GM08714 (cell line): ENCODE measurements around the gene CAPSL.
"Not testable (repeated sequence)": the region's sequence is repeated elsewhere in the genome, so short reads cannot be mapped to it uniquely, and the experiment has no call there.

ENCODE experiments used
- H3K4me3 ChIP-seq: fragments of 200-500 bp; sonication (Bioruptor generic); 2 replicates; pipeline ENCODE4 v1.5.1; 2014; ENCODE audit warnings: mild to moderate bottlenecking, low read length, inconsistent platforms
- ZNF274 ChIP-seq: IDR thresholded peaks from 2 replicates; pipeline ENCODE4 v1.6.1; 2012; ENCODE audit warnings: mild to moderate bottlenecking, low read depth, low read length

The CAPSL gene

DNA sequence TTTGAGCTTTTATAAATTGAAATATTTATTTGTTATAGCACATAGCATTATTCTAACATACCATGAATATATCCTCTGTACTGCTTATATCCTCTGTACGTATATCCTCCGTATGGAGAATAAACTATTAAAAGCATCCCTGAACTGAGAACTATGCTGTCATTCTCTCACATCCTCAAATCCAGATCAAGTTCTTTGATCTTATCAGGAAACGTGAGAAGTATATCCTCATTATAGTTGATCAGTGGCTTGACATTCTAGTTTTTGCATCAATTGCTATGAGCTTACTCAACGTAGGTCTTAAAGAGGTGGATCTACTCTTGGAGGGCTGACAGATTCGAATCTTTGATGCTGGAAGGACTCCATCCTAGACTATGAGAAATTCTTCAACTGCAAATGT is 44.3 kb downstream of the CAPSL start:
- H3K4me3 ChIP-seq, result no peak overlapping the region
- no peak for TF ChIP-seq ZNF274

DNA sequence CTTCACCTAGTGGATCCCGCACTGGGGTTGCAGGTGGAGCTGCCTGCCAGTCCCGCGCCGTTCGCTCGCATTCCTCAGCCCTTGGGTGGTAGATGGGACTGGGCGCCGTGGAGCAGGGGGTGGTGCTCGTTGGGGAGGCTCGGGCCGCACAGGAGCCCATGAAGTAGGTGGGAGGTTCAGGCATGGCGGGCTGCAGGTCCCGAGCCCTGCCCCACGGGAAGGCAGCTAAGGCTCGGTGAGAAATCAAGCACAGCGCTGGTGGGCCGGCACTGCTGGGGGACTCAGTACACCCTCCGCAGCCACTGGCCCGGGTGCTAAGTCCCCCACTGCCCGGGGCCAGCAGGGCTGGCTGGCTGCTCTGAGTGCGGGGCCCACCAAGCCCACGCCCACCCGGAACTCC is 45.6 kb downstream of the CAPSL start:
- H3K4me3 ChIP-seq, result not testable (repeated sequence)

DNA sequence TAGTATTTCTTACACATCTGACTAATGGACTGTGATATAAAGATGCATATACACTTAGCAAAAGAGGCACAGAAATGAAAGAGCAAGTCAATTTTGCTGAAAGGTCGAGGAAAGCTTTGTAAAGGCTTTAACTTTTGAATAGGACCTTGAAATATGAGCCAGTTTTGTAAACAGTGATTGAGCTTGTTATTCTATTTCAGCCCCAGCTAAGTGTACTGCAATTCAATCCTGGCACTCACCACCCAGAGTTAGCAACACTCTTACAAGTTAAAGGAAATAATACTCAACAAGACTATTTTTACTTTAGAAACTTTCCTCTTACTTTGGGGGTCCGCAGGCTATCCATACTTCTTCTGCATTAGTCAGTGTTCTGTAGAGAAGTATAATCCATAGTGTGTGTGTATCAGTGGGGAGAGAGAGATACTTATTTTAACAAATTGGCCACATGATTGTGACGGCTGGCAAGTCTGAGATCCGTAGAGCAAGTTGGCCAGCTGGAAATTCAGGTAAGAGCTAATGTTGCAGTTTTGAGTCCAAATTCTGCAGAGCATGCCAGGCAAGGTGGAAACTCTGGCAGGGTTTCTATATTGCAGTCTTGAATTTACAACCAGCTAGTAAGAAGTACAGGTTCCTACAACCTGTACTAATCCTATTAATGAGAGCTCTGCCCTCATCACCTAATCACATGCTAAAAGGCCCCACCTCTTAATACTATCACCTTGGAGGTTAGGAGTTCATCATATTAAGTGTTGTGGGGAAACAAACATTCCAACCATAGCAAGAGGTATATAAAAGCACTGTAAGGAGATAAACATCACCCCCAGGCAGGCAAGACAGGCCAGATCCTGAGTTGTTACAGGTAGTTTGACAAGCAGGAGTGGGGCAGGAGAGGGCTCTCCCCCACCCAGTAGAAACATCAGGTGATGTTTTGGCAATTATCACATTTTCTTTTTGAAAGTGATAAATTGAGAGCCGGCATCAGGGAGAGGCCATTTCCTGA is 48.1 kb downstream of the CAPSL start:
- no peak overlapping the region for H3K4me3 ChIP-seq
- TF ChIP-seq ZNF274, result no peak

DNA sequence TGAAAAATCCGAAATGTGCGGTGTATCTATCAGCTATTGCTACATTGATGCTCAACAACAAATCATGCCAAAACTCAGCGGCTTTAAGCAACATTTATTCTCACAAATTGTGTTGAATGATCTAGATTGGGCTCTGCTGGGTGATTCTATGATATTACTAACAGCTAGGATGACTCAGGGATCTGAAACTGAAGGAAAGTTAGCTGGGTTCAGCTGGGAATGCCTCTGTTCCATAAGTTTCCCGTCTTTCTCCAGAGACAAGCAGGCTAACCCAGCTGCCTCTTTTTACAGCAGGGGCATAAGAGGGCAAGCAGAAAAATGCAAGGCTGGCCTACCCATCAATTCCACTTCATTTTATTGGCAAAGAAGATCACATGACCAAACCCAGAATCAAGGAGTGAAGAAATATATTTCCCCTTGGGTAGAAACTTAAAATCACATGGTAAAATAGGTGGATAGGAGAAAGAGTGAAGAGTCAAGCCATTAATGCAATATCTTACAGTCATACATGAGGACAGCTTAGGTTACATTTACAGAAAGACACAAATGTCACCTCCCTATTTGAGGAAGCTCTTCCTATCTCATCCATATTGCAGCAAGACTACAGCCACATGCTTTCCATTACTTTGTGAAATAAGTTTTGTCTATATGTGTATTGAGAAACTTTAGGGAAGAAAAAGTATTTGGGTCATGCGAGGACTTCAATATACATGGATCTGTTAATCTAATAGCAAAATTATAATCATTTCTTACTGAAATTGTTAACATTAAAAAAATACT is 50.9 kb downstream of the CAPSL start:
- no peak overlapping the region for H3K4me3 ChIP-seq
- no peak for TF ChIP-seq ZNF274

DNA sequence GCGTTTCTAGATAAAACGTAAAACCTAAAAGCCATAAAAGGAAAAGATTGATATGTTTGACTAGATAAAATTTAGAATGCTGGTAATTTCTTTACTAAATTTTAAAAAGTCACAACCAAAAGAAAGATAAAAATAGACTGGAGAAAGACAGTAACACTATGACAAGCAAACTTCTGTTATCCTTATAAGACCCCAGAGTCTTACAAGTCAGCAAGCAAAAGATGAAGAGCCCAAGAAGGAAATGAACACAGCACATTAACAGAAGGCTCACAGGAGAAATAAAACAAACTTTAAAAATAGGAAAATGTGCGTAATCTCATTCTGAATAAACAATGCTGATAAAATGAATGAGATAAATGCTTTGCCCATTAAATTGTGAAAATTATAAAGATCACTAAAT is 52.0 kb downstream of the CAPSL start:
- H3K4me3 ChIP-seq, result no peak overlapping the region

DNA sequence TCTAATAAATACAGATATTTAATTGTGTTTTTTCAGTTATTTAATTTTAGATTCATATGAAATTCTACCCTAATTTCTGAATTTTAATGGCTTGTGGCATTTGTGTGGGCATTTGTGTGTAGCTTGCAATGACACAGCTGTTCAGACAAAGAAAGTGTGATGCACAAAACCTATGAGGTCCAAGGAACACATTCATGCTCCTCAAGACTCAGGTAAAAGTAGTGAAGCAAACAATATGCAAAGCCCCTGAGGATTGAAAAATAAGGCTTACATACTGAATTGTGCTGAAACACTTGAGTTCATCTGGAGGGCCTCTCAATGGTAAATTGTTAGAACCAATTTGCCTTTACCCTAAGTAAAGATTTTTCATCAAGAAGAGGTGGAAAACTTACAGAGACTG is 53.6 kb downstream of the CAPSL start:
- TF ChIP-seq ZNF274, result no peak

More for the DNA sequence above, 52.0 kb downstream of the CAPSL start:
- TF ChIP-seq ZNF274, result no peak

DNA sequence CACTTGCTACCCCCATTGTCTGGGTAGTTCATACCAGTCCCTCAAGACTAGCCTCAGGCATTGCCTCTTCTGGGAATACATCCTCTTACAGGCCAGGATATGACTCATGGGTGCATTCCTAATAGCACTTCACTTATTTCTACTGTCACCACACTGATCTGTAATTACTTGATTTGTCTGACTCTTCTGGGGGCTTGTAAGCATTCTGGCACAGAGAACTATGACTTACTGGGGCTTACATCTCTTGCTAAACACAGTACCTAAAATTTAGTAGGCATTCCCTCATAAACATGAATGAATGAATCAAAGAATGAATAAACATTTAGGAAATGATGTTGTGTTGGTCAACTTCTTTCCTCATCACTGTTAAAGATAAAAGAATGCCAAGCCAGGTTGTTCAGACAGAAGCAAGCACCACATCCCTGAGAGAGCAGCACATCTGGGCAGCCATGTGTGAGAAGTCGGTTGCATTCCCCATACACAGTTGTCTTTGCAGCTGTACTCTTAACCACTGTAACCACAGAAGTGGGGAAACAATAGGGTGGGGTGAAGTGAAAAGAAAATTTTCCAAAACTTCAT is 54.1 kb downstream of the CAPSL start:
- TF ChIP-seq ZNF274, result no peak
- H3K4me3 ChIP-seq, result no peak overlapping the region

More for the DNA sequence above, 53.6 kb downstream of the CAPSL start:
- H3K4me3 ChIP-seq, result no peak overlapping the region

DNA sequence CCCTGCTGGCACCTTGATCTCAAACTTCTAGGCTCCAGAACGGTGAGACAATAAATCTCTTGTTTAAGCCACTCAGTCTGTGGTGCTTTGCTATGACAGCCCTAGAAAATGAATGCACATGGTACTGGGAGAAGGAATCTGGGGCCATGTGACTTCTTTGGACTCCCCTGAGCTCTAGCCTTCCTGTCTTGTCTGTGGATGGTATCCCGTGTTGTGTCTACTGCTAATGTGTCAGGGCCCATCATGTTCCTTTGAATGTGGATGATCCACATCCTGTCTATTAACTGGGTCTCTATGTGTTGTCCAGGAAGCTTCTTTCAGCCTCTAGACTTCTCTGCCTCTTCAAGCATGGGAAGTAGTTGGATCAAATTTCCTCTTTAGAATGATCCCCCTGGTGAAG is 56.7 kb downstream of the CAPSL start:
- no peak for TF ChIP-seq ZNF274
- H3K4me3 ChIP-seq, result no peak overlapping the region

DNA sequence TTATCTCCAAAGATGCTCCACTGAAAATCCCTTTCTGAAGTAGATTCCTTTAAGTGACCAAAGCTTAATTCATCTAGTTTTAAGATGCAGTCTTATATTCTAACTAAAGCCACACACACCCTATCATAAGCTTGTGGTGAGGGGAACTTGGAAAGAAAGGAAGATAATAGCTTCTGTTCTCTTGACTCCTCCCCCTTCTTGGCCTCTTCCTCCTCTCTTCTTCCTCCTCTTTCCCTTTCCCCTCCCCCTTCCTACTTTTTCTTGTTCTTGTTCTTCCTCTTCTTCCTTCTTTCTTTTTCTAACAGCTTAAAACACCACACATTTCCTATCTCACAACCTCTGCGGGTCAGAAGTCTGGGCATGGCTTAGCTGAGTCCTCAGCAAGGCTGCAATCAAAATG is 58.3 kb downstream of the CAPSL start:
- H3K4me3 ChIP-seq, result no peak overlapping the region
- no peak for TF ChIP-seq ZNF274

DNA sequence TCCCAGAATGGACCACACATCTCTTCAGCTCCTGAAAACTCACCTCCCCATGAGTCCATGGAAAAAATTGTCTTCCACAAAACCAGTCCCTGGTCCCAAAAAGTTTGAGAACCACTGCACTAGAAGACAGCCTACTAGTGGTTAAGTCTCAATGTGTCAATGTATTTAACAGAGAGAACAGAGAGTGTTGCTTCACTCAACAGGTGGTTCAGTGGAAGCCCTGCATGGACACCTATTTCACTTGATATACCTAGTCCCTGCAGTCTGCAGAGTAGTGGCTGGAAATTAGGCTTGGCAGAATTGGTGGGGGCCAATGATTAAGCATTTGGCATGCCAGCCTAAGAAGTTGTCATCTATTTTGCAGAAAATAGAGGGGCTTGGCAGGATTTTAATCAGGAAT is 58.8 kb downstream of the CAPSL start:
- TF ChIP-seq ZNF274, result no peak
- no peak overlapping the region for H3K4me3 ChIP-seq

DNA sequence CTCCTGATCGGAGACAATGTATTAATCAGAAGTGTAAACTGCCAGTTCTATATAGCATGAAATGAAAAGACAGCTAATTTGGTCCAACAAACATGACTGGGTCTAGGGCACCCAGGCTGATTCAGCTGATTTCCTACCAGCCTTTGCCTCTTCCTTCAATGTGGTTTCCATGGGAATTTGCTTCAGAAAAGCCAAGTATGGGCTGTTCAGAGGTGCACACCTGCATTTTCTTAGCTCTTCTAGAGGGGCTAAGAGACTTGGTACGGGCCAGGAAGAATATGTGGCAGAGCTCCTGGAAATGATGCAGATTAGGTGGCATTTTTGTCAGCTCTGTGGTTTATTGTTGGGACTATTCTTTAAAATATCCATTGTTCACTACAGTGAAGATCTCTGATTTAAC is 59.3 kb downstream of the CAPSL start:
- TF ChIP-seq ZNF274, result no peak
- no peak overlapping the region for H3K4me3 ChIP-seq

DNA sequence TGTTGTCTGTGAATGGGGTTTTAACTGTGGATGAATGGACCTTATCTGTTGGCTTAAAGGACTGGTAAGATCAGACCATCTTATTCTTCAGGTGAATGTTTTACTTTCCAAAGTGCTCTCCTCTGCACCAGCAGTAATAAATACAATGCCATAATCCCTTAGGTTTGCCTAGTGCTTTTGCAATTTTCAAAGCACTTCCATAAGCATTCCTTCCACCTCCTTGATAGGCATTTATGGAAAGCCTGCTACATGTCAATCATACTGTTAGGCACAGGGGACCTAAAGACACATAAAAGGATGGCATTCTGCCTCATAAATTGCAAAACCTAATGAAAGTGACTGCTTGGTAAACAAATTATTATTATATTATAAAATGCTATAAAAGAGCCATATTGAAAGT is 60.3 kb downstream of the CAPSL start:
- no peak for TF ChIP-seq ZNF274
- no peak overlapping the region for H3K4me3 ChIP-seq

DNA sequence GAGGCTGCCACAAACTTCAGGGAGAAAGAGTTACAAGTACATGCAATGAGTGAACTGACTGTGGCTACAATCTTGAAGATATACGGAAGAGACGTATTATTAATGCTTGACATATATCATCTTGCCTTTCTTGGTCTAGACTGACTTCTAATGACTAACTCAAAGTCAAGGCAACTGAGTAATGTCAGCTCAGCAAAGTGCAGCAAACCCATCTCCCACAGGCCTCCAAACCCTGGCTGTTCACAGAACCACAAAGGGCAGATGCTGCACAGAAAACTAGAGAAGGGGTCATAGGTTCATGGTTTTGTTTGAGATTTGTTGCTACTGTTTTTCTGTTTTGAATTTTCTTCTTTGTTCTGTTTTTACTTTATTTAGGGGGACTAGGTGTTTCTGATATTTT is 60.8 kb downstream of the CAPSL start:
- TF ChIP-seq ZNF274, result no peak
- H3K4me3 ChIP-seq, result no peak overlapping the region

DNA sequence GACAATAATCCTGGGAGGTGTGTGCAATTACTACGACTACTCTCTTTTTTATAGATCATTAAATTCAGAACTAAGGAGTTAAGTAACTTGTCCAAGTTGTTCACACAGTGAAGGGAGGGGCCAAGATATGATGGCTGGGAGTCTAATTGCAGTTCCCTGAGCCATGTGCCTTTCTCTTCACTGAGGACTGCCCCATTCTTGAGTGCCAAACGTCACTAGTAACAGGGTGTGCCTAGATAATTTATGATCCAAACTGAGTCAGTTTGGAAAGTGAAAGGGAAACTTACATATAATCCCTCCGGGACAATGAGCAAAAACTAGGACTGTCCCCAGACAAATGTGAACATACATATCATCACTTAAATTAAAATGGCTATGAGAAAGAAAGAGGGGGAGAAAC is 61.5 kb downstream of the CAPSL start:
- H3K4me3 ChIP-seq, result no peak overlapping the region
- TF ChIP-seq ZNF274, result no peak

DNA sequence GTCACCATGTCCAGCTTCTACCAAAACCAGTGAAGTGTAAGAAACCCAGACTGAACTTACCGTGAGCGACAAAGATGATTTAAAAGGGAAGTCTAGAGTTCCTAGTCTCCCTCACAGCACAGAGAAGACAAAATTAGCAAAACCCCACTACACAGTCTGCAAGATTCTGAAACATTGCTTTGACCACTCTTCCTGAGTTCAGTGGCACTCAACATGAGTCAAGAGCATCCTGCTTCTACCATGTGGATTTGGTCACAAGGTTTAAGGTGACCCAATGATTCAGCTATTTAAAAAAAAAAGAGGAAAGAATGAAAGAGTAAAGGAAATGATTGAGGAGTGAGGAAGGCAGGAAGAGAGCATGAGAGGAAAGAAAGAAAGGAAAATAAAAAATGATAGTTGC is 62.0 kb downstream of the CAPSL start:
- no peak for TF ChIP-seq ZNF274
- H3K4me3 ChIP-seq, result no peak overlapping the region
